ENCODE data around the gene NPPC. TPM values are rescaled to one million over a fixed set of nuclear protein-coding genes. Genes with fewer than 3 reads are reported as not detected.
"Not testable (repeated sequence)": the region's sequence is repeated elsewhere in the genome, so short reads cannot be mapped to it uniquely, and the experiment has no call there.

Gene NPPC
- total RNA-seq, 1 donor from 2014 or later, result 0.41 TPM

GRCh38 chr2:231923010-231923344, 3.2 kb downstream of the NPPC start:
- no peak for FAIRE-seq
- no peak for DNase-seq (ENCODE audit: low spot score in 2 of 2)

DNA sequence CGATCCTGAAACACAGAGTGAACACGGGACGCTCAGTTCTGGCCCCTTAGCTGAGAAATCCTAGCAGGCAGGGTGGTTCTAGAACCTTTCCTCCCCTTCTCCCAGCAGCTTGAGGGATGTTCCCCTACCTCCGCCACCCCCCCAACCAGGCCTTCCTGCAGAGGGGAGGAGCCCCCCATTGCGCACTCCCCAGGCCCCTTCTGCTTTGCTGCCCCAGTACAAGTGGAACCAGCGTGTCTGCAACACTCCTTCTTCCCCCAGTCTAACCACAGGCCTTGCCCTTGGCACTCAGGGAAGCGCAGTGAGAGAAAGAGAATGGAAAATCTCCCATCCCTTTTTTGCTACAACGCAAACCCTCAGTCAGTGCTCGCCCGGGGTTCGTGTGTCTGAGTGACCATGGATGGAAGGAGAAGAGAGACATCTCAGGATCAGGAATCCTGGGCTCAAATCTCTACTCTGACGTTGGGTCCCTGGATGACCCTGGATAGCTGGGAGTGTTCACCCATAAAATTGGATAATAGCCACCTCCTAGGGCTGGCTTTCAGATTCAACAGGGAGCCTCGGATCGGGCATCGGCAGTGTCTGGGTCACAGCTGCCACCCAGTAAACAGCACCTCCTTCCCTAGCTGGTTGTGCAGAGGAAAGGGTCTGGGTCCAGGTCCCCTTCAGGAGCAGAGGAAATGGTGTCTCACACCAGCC, 3.7 kb downstream of the NPPC start:
- FAIRE-seq (no peak), DNase-seq (ENCODE audit: low spot score in 2 of 2) (no peak)

DNA sequence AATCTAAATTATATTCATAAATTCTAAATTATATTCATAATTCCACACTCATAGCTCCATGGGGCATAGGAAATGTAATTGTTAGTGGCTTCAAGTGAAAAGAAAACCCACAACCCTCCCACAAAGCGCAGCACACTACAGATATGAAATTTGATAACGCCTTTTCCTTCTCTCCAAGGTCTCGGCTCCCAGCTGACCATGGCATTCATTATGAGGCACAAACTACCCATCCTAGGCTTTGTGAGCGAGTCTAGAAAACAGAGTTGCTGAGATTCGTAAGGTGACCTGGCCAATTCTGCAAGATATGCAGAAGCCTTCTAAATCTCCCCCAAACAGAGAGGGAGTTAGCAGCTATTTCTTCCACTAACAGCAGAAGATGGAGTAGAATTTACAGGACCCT, 5.4 kb downstream of the NPPC start:
- FAIRE-seq (no peak), DNase-seq (ENCODE audit: low spot score in 2 of 2) (no peak)

GRCh38 chr2:231920366-231920765, 5.8 kb downstream of the NPPC start:
- DNase-seq (ENCODE audit: low spot score in 2 of 2) (no peak), FAIRE-seq (no peak)

DNA sequence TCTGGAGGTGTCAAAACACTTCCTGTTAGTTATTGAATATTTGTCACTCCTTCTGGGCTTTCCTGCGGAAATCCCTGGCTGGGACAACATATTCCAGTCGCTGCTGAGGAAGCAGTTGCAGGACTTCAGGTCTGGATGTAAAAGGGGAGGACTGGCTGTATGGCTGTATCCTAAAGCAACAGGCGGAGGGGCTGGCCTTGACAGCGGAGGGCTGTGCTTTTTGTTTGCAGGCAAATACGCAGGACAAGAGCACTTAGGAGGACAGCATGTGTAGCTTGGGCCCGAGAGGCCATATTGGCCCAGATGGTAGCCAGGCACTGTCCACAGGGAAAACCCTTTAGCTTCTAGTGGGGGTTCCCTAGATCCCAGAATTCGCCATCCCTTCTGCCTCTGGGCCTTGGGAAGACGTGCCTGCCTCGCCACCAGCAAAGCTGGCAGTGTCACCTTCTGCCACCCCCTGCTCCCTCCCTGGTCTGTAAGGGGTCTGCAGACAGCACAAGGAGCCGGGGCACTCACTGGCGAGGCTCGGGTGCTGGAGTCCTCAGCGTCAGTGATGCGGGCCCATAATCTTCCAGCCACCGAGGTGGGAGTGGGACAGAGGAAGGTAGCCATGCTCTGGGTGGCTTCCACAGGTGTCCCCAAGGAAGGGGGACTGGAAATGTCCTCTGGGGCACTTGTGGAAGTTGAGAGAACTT, 6.7 kb downstream of the NPPC start:
- DNase-seq (ENCODE audit: low spot score in 2 of 2) (no peak), FAIRE-seq (no peak)

- no peak for FAIRE-seq
Measured at GRCh38 chr2:231918501-231919330, 7.5 kb downstream of the NPPC start.

DNA sequence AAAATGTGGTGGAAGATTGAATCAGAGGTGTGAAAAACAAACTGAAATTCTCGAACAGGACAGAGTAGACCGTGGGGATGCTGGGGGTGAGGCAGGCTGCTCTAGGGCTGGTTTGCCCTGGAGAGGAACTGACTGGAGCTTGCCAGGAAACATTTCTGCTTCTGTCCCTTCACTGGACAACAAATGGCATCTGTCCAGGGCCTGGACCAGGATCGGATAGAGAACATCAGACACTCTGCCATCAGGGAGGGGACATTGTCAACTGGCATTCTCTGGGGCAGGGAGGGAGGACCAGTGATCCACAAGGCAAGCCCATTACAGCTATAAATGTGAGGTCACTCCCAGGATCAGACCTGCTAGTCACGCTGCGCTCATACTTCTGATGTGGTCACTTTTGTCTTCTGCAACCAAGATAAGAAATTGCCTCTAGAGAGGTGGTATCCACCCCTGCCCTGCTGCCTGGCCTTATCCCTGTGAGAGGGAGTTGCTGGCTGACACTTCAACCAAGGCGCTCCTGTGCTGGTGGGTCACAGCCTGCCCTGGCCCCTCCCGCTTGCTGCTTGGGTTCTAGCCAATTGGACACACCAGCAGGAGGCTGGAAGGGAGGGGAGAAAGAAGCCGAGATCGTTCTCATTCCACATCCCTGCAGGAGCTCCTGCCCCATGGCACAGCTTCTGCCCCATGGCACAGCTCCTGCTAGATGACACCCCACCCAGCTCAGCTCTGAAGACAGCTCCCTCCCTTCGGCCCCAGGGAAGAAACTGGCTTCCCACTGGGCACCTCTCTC, 8.7 kb downstream of the NPPC start:
- FAIRE-seq (no peak), DNase-seq (ENCODE audit: low spot score in 2 of 2) (peak; percentile 39 to 54)

More at GRCh38 chr2:231918501-231919330, 7.5 kb downstream of the NPPC start:
- DNase-seq (ENCODE audit: low spot score in 2 of 2), result no peak

DNA sequence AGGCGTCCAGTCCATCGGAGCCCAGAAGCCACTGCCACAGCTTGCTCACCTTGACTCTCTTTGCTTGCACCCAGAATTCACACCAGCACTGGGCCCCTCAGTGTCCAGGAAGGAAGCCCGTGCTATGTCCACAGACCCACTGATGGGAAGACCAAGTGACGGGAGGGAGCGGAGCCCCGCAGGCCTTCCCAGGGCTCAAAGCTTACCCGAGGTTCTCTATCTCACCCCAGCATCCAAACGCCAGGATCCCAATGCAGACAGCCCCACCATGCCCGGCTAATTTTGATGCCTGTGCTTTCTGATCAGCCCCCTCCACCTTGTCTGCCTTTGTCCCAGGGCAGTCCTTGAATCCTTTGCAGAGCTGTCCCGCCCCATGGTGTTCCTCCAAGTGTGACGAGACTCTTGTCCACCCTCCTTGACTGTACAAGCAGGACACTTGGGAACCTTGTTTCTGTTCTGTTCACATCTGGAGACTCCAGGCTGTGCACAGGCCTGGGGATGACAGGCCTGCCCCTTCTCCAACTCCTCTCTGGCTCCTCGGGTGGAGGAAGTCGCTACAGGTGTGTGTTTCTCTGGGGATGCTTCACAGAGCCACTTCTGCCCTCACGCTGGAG, 12.0 kb downstream of the NPPC start:
- FAIRE-seq, result no peak
- DNase-seq (ENCODE audit: low spot score in 2 of 2), result no peak

DNA sequence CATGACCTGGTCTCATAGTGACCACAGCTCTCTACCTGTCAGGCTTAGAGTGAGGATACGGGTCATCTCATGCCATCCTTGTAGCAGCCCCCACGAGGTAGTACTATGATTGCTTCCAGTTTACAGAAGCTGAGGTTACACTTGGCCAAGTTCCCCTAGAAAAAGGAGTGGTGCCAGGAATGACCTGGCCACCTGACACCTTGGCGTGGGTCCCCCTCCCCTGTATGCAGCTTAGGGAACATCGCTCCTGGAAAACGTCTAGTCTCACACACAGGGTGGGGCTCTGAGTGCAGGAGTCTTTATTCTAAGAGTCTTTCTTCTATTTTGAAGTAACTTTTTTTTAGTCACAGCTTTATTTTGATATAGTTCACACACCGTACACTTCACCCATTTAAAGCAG, 14.8 kb downstream of the NPPC start:
- no peak for DNase-seq (ENCODE audit: low spot score in 2 of 2)
- FAIRE-seq, result no peak

DNA sequence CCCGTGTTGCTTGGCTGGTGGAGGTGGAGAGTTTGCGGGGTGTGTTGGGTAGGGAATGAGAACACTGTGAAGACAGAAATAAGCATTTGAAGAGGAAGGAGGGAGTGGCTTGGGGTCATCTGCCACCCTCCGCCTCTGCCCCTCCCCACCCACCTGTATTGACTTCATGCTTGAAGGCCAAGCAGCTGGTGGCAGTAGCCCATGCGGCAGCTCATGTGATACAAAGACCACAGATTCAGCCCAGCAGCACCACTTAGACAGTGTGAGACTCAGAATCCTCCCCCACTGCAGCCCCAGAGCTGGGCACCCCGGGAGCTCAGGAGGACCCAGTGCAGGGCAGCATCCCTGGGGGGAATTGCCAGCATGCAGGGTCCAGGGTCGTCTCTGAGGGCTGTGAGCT, 15.4 kb downstream of the NPPC start:
- FAIRE-seq, result no peak

DNA sequence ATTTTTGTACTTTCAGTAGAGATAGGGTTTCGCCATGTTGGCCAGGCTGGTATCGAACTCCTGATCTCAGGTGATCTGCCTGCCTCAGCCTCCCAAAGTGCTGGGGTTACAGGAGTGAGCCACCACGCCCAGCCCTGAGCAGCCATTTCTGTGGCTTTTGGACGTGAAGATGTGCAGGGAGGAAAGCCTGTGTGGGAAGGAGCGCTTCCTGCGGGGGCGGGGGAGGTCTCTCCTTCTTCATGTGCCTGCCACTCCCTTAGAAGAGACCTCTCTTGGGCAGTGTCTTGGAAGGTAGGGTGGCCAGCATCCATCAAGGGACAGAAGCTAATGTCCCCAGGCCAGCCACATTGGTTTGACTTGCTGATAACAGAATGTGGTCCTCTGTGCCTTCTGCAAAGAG, 16.0 kb downstream of the NPPC start:
- not testable (repeated sequence) for DNase-seq (ENCODE audit: low spot score in 2 of 2); FAIRE-seq

More for the DNA sequence above, 15.4 kb downstream of the NPPC start:
- no peak for DNase-seq (ENCODE audit: low spot score in 2 of 2)

DNA sequence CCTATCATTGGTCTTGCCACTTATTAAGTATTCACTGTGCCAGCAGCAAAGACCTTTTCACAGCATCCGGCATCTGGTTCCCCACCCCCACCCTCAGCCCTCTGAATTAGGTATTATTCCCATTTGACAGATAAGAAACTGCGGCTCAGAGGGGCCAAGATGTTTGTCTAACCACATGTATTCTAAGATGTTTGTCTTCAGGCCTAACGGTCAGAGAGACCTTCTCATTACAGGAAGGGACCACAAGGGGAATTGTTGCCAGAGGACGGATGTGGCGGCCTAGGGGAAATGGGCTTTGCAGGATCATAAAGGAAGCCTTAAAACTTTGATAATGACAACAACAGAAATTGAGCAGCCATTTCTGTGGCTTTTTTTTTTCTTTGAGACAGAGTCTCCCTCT, 16.6 kb downstream of the NPPC start:
- FAIRE-seq, result no peak

GRCh38 chr2:231908584-231908983, 17.6 kb downstream of the NPPC start:
- FAIRE-seq (no peak), DNase-seq (ENCODE audit: low spot score in 2 of 2) (no peak)

More for the DNA sequence above, 16.6 kb downstream of the NPPC start:
- no peak for DNase-seq (ENCODE audit: low spot score in 2 of 2)

- FAIRE-seq, result no peak
- no peak for DNase-seq (ENCODE audit: low spot score in 2 of 2)
Measured at GRCh38 chr2:231907765-231908164, 18.4 kb downstream of the NPPC start.

DNA sequence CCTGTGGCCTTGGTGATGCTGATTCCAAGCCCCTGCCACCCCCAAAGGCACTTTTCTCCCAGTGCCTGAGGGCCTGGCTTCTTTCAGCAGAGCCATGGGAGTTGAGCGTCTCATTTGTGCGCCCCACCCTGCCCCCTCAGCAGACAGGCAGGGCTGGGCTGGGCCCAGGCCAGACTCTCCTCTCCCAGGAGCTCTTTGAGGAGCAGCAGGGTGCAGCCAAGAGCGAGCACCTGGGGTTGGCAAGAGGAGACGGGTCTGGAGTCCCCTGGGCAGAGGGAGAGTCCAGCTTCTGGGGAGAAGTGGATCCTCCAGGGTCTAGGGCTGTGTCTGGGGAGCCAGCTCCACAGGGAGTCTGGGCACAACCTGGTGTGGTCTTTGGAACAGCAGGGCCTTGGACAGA, 21.2 kb downstream of the NPPC start:
- no peak for DNase-seq (ENCODE audit: low spot score in 2 of 2)
- FAIRE-seq, result no peak

DNA sequence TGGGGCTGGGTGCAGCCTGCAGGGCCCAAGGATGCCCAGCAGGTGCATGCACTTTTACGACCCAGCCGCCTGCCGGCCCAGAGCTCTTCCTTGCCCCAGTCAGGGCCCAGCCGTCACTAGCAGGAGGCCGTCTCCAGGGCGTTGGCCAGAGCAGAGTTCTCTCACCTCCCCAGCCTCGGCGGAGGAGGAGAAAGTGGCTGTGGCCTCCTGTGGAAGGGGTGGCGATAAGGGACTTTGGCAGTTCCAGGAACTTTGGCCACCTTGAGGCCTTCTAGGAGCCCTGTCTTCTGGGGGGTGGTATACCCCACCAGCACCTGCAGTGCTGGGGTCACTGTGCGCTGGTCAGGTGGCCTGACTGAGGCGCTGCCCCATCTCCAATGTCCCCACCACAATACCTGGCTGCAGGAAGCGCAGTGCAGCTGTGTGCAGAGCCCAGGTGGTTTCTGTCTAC, 22.0 kb downstream of the NPPC start:
- no peak for FAIRE-seq
- no peak for DNase-seq (ENCODE audit: low spot score in 2 of 2)

GRCh38 chr2:231902598-231902997, 23.6 kb downstream of the NPPC start:
- FAIRE-seq (no peak), DNase-seq (ENCODE audit: low spot score in 2 of 2) (no peak)

DNA sequence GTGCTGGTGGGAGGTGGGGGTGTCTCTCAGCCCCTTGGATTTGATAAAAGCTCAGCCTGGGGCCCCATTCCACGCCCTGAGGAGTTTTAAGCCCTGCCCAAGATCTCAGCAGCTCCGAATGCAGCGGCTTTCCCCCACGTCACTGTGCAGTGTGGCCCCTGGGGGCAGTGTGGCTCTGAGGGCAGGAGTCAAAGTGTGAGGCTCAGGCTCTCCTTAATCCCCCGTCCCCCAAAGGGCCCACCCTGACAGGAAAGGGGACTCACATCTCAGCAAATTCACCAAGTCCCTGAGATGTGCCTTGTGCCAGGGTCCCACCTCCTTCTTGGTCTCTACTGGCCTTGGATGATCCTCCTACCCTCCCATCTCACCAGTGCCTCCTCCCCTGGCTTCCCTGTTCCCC, 25.2 kb downstream of the NPPC start:
- FAIRE-seq (no peak), DNase-seq (ENCODE audit: low spot score in 2 of 2) (no peak)

GRCh38 chr2:231900486-231900942, 25.7 kb downstream of the NPPC start:
- peak in 1 of 2 donors; percentile 49 for DNase-seq (ENCODE audit: low spot score in 2 of 2)
- FAIRE-seq, result no peak
